WTC11 (cell line): ENCODE results near the gene NOP10. TPM values are rescaled to one million over a fixed set of nuclear protein-coding genes. Genes with fewer than 3 reads are reported as not detected.

Experiments used
- ATAC-seq: fragments of 200-7000 bp; cut with Tn5 transposase; 2 replicates; pipeline ENCODE4 v1.10.0; 2021; ENCODE audit warnings: mild to moderate bottlenecking, moderate library complexity
- CTCF ChIA-PET: fragments of 300-600 bp; sonication (Branson Sonifier 250); formaldehyde crosslinking; loops from one replicate; lab custom pipeline; 2021; ENCODE audit warnings: antibody characterized with exemption; lab: Charles Lee
- POLR2A ChIA-PET: fragments of 350-600 bp; sonication (Branson Sonifier 250); formaldehyde crosslinking; loops from one replicate; lab custom pipeline; 2021; ENCODE audit warnings: antibody characterized with exemption; lab: Charles Lee
- DNase-seq: peaks from one replicate; pipeline ENCODE4 v3.0.0; 2021; ENCODE audit warnings: low spot score
- H3K27ac Mint-ChIP-seq: 2 replicates; pipeline ENCODE4 v1.8.0; 2021; ENCODE audit warnings: mixed read lengths
- H3K27me3 Mint-ChIP-seq: 2 replicates; pipeline ENCODE4 v1.8.0; 2021; ENCODE audit warnings: low read depth, mild to moderate bottlenecking, moderate library complexity, mixed read lengths
- H3K36me3 Mint-ChIP-seq: 2 replicates; pipeline ENCODE4 v1.8.0; 2021; ENCODE audit warnings: mixed read lengths
- H3K4me1 Mint-ChIP-seq: 2 replicates; pipeline ENCODE4 v1.8.0; 2022; ENCODE audit warnings: mixed read lengths
- H3K4me3 Mint-ChIP-seq: 2 replicates; pipeline ENCODE4 v1.8.0; 2021; ENCODE audit warnings: mild to moderate bottlenecking, moderate library complexity, mixed read lengths
- H3K9me3 Mint-ChIP-seq: 2 replicates; pipeline ENCODE4 v1.8.0; 2021; ENCODE audit warnings: mixed read lengths
- ELF4 ChIP-seq: sonication (generic); formaldehyde crosslinking; IDR thresholded peaks from 2 replicates; pipeline ENCODE4 v1.8.1; 2022; ENCODE audit warnings: low read depth, mild to moderate bottlenecking, moderate library complexity, missing genetic modification reagents
- GRHL2 ChIP-seq: fragments of 250-450 bp; sonication (Bioruptor Pico); IDR thresholded peaks from 2 replicates; pipeline ENCODE4 v1.8.0; 2022; ENCODE audit warnings: mild to moderate bottlenecking, moderate library complexity; ENCODE audit not compliant: insufficient replicate concordance, severe bottlenecking
- HMGA2 ChIP-seq: fragments of 250-450 bp; sonication (Bioruptor Pico); IDR thresholded peaks from 2 replicates; pipeline ENCODE4 v1.4.0; 2021; ENCODE audit warnings: mild to moderate bottlenecking, moderate library complexity
- NR1H2 ChIP-seq: sonication (generic); formaldehyde crosslinking; IDR thresholded peaks from 2 replicates; pipeline ENCODE4 v1.9.0; 2021; ENCODE audit warnings: mild to moderate bottlenecking, moderate library complexity, missing genetic modification reagents
- NR3C1 ChIP-seq: sonication (generic); formaldehyde crosslinking; conservative IDR thresholded peaks from 2 replicates; pipeline ENCODE4 v1.8.1; 2023; ENCODE audit warnings: low read depth, mild to moderate bottlenecking, missing genetic modification reagents
- RELA ChIP-seq: sonication (generic); formaldehyde crosslinking; IDR thresholded peaks from 2 replicates; pipeline ENCODE4 v1.8.1; 2022; ENCODE audit warnings: missing genetic modification reagents, mild to moderate bottlenecking, borderline replicate concordance
- TCF7 ChIP-seq: sonication (generic); formaldehyde crosslinking; IDR thresholded peaks from 2 replicates; pipeline ENCODE4 v1.8.0; 2022; ENCODE audit warnings: mild to moderate bottlenecking, low read depth, missing genetic modification reagents, moderate library complexity
- ZBTB21 ChIP-seq: sonication (generic); formaldehyde crosslinking; IDR thresholded peaks from 2 replicates; pipeline ENCODE4 v1.8.1; 2023; ENCODE audit warnings: mild to moderate bottlenecking, missing genetic modification reagents, borderline replicate concordance
- ZNF138 ChIP-seq: sonication (generic); formaldehyde crosslinking; conservative IDR thresholded peaks from 2 replicates; pipeline ENCODE4 v1.8.1; 2022; ENCODE audit warnings: mild to moderate bottlenecking, moderate library complexity, missing genetic modification reagents
- ZNF416 ChIP-seq: fragments of 250-450 bp; sonication (Bioruptor Pico); IDR thresholded peaks from 2 replicates; pipeline ENCODE4 v1.9.0; 2021; ENCODE audit warnings: mild to moderate bottlenecking, inconsistent platforms
- total RNA-seq: library from RNA; stranded (reverse); gene quantifications from 3 replicates; pipeline ENCODE4 v1.2.3, GENCODE V29; 2021
- TF ChIP-seq, protein P1 (sequence below): fragments of 250-450 bp; sonication (Bioruptor Pico); IDR thresholded peaks from 2 replicates; pipeline ENCODE4 v1.9.0; 2021; ENCODE audit warnings: moderate library complexity, mild to moderate bottlenecking, inconsistent platforms, borderline replicate concordance
- TF ChIP-seq, protein P2 (sequence below): fragments of 250-450 bp; sonication (Bioruptor Pico); IDR thresholded peaks from 2 replicates; pipeline ENCODE4 v1.9.0; 2021; ENCODE audit warnings: mild to moderate bottlenecking, borderline replicate concordance
- TF ChIP-seq, protein P3 (sequence below): fragments of 250-450 bp; sonication (Bioruptor Pico); conservative IDR thresholded peaks from 2 replicates; pipeline ENCODE4 v1.9.0; 2021; ENCODE audit warnings: mild to moderate bottlenecking
- TF ChIP-seq, protein P4 (sequence below): sonication (generic); formaldehyde crosslinking; conservative IDR thresholded peaks from 2 replicates; pipeline ENCODE4 v1.8.1; 2022; ENCODE audit warnings: mild to moderate bottlenecking, missing genetic modification reagents
- TF ChIP-seq, protein P5 (sequence below): sonication (generic); formaldehyde crosslinking; IDR thresholded peaks from 2 replicates; pipeline ENCODE4 v1.8.0; 2023; ENCODE audit warnings: missing genetic modification reagents
- TF ChIP-seq, protein P6 (sequence below): sonication (generic); formaldehyde crosslinking; IDR thresholded peaks from 2 replicates; pipeline ENCODE4 v1.8.1; 2022; ENCODE audit warnings: missing genetic modification reagents, borderline replicate concordance

The NOP10 gene
- total RNA-seq, 1 experiment from 2014 or later: 220 TPM

DNA sequence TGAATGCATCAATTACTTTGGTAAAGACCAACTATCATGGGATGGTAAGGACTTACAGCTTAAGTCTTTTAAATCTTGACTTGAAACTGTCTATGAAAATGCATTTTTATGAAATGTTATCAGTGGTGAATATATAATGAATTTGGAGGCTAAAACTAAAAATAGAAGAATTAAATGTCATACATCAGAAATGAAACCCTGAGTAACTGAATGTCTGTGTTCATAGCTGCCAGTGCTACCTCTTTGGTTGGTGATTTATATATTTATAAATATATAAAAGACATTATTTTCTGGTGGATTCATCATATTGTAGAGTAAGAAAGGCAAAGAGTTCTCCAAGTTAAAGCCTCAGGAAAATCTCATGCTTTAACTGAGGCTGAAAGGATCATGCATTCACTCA, 17.6 kb downstream of the NOP10 start (continued):
- TF ChIP-seq, protein P1, sequence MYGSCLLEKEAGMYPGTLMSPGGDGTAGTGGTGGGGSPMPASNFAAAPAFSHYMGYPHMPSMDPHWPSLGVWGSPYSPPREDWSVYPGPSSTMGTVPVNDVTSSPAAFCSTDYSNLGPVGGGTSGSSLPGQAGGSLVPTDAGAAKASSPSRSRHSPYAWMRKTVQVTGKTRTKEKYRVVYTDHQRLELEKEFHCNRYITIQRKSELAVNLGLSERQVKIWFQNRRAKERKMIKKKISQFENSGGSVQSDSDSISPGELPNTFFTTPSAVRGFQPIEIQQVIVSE: no peak
- TF ChIP-seq GRHL2 (CRISPR knock-in tag) (no peak), ZBTB21 (CRISPR knock-in tag) (no peak), RELA (CRISPR knock-in tag) (no peak), ZNF138 (CRISPR knock-in tag) (no peak)

DNA sequence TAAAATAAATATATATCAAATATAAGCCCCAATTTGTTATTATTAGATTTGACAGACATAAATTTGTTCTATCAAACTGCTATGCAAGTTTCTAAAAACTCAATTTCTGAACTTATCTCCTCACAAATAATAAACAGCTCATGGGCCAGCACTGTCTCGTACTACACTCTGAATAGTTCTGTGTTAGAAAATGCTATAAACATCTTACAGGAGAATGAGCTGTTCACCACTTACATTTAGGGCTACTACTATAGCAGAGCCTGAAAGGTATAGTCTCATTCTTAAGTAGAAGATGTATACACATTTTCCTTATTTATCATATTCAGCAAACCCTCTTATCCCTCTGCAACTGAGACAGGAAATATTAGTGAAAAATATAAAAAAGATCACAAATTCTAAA, 18.0 kb downstream of the NOP10 start:
- CTCF ChIA-PET: interaction anchor here (1.0 to 1.4 kb wide), 2 partner anchors 13 to 18 kb away, joined by 3 to 4 read pairs; partner anchors contain the start of genes NOP10, NUTM1 and SLC12A6
- Mint-ChIP-seq H3K27me3 (no peaks in the 10 kb centered on the region; the same call in 1 of the 2 replicates), H3K36me3 (peaks cover 3% of the 10 kb centered on the region; the same call in 1 of the 2 replicates), H3K27ac (no peak overlapping the region), H3K9me3 (peaks cover 12% of the 10 kb centered on the region), H3K4me1 (no peaks in the 10 kb centered on the region), H3K4me3 (no peak overlapping the region)
- POLR2A ChIA-PET: no interaction called here
- TF ChIP-seq TCF7 (CRISPR knock-in tag) (no peak), NR3C1 (no peak), HMGA2 (CRISPR knock-in tag) (no peak), NR1H2 (no peak), ELF4 (CRISPR knock-in tag) (no peak), ZNF138 (CRISPR knock-in tag) (no peak), ZNF416 (CRISPR knock-in tag) (no peak)
- TF ChIP-seq, protein P2, sequence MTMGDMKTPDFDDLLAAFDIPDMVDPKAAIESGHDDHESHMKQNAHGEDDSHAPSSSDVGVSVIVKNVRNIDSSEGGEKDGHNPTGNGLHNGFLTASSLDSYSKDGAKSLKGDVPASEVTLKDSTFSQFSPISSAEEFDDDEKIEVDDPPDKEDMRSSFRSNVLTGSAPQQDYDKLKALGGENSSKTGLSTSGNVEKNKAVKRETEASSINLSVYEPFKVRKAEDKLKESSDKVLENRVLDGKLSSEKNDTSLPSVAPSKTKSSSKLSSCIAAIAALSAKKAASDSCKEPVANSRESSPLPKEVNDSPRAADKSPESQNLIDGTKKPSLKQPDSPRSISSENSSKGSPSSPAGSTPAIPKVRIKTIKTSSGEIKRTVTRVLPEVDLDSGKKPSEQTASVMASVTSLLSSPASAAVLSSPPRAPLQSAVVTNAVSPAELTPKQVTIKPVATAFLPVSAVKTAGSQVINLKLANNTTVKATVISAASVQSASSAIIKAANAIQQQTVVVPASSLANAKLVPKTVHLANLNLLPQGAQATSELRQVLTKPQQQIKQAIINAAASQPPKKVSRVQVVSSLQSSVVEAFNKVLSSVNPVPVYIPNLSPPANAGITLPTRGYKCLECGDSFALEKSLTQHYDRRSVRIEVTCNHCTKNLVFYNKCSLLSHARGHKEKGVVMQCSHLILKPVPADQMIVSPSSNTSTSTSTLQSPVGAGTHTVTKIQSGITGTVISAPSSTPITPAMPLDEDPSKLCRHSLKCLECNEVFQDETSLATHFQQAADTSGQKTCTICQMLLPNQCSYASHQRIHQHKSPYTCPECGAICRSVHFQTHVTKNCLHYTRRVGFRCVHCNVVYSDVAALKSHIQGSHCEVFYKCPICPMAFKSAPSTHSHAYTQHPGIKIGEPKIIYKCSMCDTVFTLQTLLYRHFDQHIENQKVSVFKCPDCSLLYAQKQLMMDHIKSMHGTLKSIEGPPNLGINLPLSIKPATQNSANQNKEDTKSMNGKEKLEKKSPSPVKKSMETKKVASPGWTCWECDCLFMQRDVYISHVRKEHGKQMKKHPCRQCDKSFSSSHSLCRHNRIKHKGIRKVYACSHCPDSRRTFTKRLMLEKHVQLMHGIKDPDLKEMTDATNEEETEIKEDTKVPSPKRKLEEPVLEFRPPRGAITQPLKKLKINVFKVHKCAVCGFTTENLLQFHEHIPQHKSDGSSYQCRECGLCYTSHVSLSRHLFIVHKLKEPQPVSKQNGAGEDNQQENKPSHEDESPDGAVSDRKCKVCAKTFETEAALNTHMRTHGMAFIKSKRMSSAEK (CRISPR knock-in tag): no peak
- TF ChIP-seq, protein P3, sequence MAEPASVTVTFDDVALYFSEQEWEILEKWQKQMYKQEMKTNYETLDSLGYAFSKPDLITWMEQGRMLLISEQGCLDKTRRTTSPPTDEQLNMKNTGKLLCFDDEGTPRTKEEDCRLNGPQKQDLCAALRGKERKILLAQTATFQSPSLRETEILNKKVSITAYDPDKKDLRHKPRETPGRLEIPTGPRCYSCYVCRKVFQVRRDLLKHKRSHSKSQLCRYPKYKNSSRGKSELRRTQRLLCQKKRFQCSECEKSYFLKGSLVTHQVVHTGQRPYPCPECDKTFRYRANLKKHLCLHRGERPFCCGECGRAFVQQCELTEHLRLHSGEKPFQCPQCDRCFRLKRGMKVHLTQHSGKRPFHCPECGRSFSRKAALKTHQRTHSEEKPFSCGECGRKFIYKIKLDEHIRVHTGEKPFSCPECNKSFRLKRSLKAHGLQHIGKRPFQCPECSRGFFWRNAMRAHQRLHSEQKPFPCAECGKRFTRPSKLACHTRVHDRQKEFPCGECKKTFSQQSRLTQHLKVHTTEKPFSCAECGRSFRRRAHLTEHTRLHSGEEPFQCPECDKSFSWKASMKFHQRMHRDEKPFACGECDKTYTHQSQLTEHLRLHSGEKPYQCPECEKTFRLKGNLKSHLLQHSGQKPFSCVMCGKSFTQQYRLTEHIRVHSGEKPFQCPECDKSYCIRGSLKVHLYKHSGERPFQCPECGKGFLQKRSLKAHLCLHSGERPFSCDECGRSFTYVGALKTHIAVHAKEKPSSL (CRISPR knock-in tag): no peak
- TF ChIP-seq, protein P4, sequence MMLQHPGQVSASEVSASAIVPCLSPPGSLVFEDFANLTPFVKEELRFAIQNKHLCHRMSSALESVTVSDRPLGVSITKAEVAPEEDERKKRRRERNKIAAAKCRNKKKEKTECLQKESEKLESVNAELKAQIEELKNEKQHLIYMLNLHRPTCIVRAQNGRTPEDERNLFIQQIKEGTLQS: no peak
- TF ChIP-seq, protein P5, sequence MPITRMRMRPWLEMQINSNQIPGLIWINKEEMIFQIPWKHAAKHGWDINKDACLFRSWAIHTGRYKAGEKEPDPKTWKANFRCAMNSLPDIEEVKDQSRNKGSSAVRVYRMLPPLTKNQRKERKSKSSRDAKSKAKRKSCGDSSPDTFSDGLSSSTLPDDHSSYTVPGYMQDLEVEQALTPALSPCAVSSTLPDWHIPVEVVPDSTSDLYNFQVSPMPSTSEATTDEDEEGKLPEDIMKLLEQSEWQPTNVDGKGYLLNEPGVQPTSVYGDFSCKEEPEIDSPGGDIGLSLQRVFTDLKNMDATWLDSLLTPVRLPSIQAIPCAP: no peak
- TF ChIP-seq, protein P6, sequence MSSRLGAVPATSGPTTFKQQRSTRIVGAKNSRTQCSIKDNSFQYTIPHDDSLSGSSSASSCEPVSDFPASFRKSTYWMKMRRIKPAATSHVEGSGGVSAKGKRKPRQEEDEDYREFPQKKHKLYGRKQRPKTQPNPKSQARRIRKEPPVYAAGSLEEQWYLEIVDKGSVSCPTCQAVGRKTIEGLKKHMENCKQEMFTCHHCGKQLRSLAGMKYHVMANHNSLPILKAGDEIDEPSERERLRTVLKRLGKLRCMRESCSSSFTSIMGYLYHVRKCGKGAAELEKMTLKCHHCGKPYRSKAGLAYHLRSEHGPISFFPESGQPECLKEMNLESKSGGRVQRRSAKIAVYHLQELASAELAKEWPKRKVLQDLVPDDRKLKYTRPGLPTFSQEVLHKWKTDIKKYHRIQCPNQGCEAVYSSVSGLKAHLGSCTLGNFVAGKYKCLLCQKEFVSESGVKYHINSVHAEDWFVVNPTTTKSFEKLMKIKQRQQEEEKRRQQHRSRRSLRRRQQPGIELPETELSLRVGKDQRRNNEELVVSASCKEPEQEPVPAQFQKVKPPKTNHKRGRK (CRISPR knock-in tag): no peak
- no peak for ATAC-seq
- DNase-seq: no peak
